SK-N-SH treated with all-trans-retinoic acid at 6 μM for 48 hours (cell line): ENCODE results near the gene RIMS3.

ENCODE experiments used
- OSR1 ChIP-seq: fragments of 250-450 bp; sonication (Bioruptor Pico); IDR thresholded peaks from 2 replicates; pipeline ENCODE4 v1.8.0; 2022; ENCODE audit warnings: moderate library complexity, mild to moderate bottlenecking, inconsistent platforms
- PATZ1 ChIP-seq: fragments of 250-450 bp; sonication (Bioruptor Pico); IDR thresholded peaks from 2 replicates; pipeline ENCODE4 v1.8.0; 2020; ENCODE audit warnings: mild to moderate bottlenecking, moderate library complexity, borderline replicate concordance
- RARB ChIP-seq: fragments of 250-450 bp; sonication (Bioruptor Pico); IDR thresholded peaks from 2 replicates; pipeline ENCODE4 v1.8.0; 2021; ENCODE audit warnings: mild to moderate bottlenecking, moderate library complexity
- SNAI2 ChIP-seq: fragments of 250-450 bp; sonication (Bioruptor Pico); IDR thresholded peaks from 2 replicates; pipeline ENCODE4 v1.5.0; 2020; ENCODE audit warnings: mild to moderate bottlenecking, moderate library complexity
- TCF4 ChIP-seq: fragments of 250-450 bp; sonication (Bioruptor Pico); IDR thresholded peaks from 2 replicates; pipeline ENCODE4 v1.8.0; 2021; ENCODE audit warnings: mild to moderate bottlenecking, moderate library complexity, borderline replicate concordance
- TOX ChIP-seq: fragments of 250-450 bp; sonication (Bioruptor Pico); IDR thresholded peaks from 2 replicates; pipeline ENCODE4 v1.8.0; 2021; ENCODE audit warnings: mild to moderate bottlenecking, moderate library complexity, borderline replicate concordance
- ZC3H10 ChIP-seq: fragments of 250-450 bp; sonication (Bioruptor Pico); IDR thresholded peaks from 2 replicates; pipeline ENCODE4 v1.5.1; 2021; ENCODE audit warnings: mild to moderate bottlenecking, moderate library complexity
- TF ChIP-seq, protein P1 (sequence below): fragments of 250-450 bp; sonication (Bioruptor Pico); IDR thresholded peaks from 2 replicates; pipeline ENCODE4 v1.5.1; 2020; ENCODE audit warnings: low read depth, mild to moderate bottlenecking, moderate library complexity

GRCh38 chr1:40697436-40697835 lies 32.0 kb upstream of the RIMS3 start:
- TF ChIP-seq TCF4 (CRISPR knock-in tag) (no peak), RARB (CRISPR knock-in tag) (no peak), PATZ1 (CRISPR knock-in tag) (no peak), OSR1 (CRISPR knock-in tag) (no peak), SNAI2 (CRISPR knock-in tag) (no peak), TOX (CRISPR knock-in tag) (no peak), ZC3H10 (CRISPR knock-in tag) (no peak)
- TF ChIP-seq, protein P1, sequence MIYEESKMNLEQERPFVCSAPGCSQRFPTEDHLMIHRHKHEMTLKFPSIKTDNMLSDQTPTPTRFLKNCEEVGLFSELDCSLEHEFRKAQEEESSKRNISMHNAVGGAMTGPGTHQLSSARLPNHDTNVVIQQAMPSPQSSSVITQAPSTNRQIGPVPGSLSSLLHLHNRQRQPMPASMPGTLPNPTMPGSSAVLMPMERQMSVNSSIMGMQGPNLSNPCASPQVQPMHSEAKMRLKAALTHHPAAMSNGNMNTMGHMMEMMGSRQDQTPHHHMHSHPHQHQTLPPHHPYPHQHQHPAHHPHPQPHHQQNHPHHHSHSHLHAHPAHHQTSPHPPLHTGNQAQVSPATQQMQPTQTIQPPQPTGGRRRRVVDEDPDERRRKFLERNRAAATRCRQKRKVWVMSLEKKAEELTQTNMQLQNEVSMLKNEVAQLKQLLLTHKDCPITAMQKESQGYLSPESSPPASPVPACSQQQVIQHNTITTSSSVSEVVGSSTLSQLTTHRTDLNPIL (CRISPR knock-in tag): no peak
